ENCODE data around the gene NOL12.

GRCh38 chr22:37692627-37693285 lies 6.6 kb downstream of the NOL12 start:
- TF ChIP-seq CTCF (IDR thresholded peaks at IDR 0.05), result no peak
- no peak for TF ChIP-seq YY1 (IDR thresholded peaks at IDR 0.05; ENCODE audit: low read depth)
- TF ChIP-seq SMC3 (IDR thresholded peaks at IDR 0.05; ENCODE audit: low read depth, low read length), result no peak

Measured in SK-N-SH (cell line).